Measurements from ENCODE around the gene NMUR1. TPM values are rescaled to one million over a fixed set of nuclear protein-coding genes. Genes with fewer than 3 reads are reported as not detected.
A peak's percentile ranks its signal among the peaks of the same experiment; 100 is the strongest.

Gene NMUR1
- total and polyA plus RNA-seq, 11 donors = 0.10 to 0.71 (median 0.35) TPM; not detected in 2

GRCh38 chr2:231539991-231540390, 9.7 kb upstream of the NMUR1 start:
- no peak for ATAC-seq
- intact Hi-C loops (cut with DNase I) = no loop called here
- no peak for DNase-seq
- Histone ChIP-seq H3K27ac (no peak overlapping the region), H3K9me3 (peaks cover 0 to 18% (median 7%) of the 10 kb centered on the region in 12 donors), H3K4me1 (peaks cover 0 to 34% (median 10%) of the 10 kb centered on the region in 12 donors), H3K27me3 (peaks cover 0 to 30% (median 0%) of the 10 kb centered on the region in 9 donors), H3K36me3 (no peaks in the 10 kb centered on the region), H3K4me3 (no peak overlapping the region)
- TF ChIP-seq, protein P1, sequence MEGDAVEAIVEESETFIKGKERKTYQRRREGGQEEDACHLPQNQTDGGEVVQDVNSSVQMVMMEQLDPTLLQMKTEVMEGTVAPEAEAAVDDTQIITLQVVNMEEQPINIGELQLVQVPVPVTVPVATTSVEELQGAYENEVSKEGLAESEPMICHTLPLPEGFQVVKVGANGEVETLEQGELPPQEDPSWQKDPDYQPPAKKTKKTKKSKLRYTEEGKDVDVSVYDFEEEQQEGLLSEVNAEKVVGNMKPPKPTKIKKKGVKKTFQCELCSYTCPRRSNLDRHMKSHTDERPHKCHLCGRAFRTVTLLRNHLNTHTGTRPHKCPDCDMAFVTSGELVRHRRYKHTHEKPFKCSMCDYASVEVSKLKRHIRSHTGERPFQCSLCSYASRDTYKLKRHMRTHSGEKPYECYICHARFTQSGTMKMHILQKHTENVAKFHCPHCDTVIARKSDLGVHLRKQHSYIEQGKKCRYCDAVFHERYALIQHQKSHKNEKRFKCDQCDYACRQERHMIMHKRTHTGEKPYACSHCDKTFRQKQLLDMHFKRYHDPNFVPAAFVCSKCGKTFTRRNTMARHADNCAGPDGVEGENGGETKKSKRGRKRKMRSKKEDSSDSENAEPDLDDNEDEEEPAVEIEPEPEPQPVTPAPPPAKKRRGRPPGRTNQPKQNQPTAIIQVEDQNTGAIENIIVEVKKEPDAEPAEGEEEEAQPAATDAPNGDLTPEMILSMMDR (IDR thresholded peaks at IDR 0.05) = no peak
- TF ChIP-seq POLR2A (IDR thresholded peaks at IDR 0.05) = no peak
- WGBS, 4 donors = 79 to 83% (median 83%) methylated on average over 4 of the region's 4 CpGs

GRCh38 chr2:231535961-231536360, 5.7 kb upstream of the NMUR1 start:
- H3K27ac ChIP-seq = peak overlapping the region in 6 of 12 donors; percentile 5 to 59 (median 28)
- no peaks in the 10 kb centered on the region for H3K9me3 ChIP-seq
- TF ChIP-seq POLR2A (IDR thresholded peaks at IDR 0.05) = no peak
- TF ChIP-seq, protein P1 (IDR thresholded peaks at IDR 0.05) = no peak
- peaks cover 0 to 17% (median 0%) of the 10 kb centered on the region in 9 donors for H3K27me3 ChIP-seq
- peaks cover 0 to 19% (median 0%) of the 10 kb centered on the region in 12 donors for H3K4me1 ChIP-seq
- WGBS, 4 donors = 24 to 44% (median 33%) methylated on average over 3 to 6 of the region's 6 CpGs
- H3K4me3 ChIP-seq = no peak overlapping the region
- DNase-seq = peak in 3 of 5 donors; percentile 64 to 74 (median 66)
- peak; percentile 51 to 80 (median 66) for ATAC-seq
- H3K36me3 ChIP-seq = no peaks in the 10 kb centered on the region
- intact Hi-C loops (cut with DNase I) = no loop called here

DNA sequence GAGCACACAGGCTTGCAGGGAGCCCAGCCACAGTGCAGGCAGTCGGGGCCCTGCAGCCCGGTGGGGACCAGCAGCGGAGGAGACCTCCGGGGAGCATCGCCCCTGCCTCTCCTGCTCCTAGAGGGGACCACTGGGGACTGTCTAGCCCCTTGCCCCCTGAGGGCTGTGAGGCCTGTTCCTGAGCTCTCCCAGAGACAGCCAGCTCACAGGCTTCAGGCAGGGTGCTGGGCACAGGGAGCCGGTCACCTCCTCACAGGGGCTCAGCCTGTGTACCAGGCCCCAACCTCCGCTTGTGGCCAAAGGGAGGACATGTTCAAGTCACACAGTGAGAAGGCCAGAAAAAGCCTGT, 3.5 kb upstream of the NMUR1 start:
- H3K4me1 ChIP-seq = peaks cover 0 to 20% (median 2%) of the 10 kb centered on the region in 12 donors
- 90 to 100% (median 95%) methylated on average over 1 to 7 of the region's 7 CpGs for WGBS, 4 donors
- no peak for ATAC-seq
- no peak overlapping the region for H3K4me3 ChIP-seq
- H3K27ac ChIP-seq = peak overlapping the region in 1 of 12 donors; percentile 34
- intact Hi-C loops (cut with DNase I) = no loop called here
- no peaks in the 10 kb centered on the region for H3K36me3 ChIP-seq
- peaks cover 0 to 32% (median 0%) of the 10 kb centered on the region in 9 donors for H3K27me3 ChIP-seq
- H3K9me3 ChIP-seq = no peaks in the 10 kb centered on the region
- no peak for DNase-seq
- TF ChIP-seq, protein P1 (IDR thresholded peaks at IDR 0.05) = no peak
- no peak for TF ChIP-seq POLR2A (IDR thresholded peaks at IDR 0.05)

- no peak for DNase-seq
- TF ChIP-seq, protein P1 (IDR thresholded peaks at IDR 0.05) = no peak
- no peak for TF ChIP-seq POLR2A (IDR thresholded peaks at IDR 0.05)
- WGBS, 4 donors = 78 to 85% (median 83%) methylated on average over 8 of the region's 8 CpGs
- no peaks in the 10 kb centered on the region for H3K9me3 ChIP-seq
- H3K4me3 ChIP-seq = no peak overlapping the region
- H3K27ac ChIP-seq = peak overlapping the region in 1 of 12 donors; percentile 34
- H3K4me1 ChIP-seq = peaks cover 0 to 20% (median 2%) of the 10 kb centered on the region in 12 donors
- no peak for ATAC-seq
- H3K36me3 ChIP-seq = no peaks in the 10 kb centered on the region
- intact Hi-C loops (cut with DNase I) = no loop called here
- H3K27me3 ChIP-seq = peaks cover 0 to 36% (median 0%) of the 10 kb centered on the region in 9 donors
Measured at GRCh38 chr2:231533086-231533776, 3.0 kb upstream of the NMUR1 start.
